ENCODE measurements around the gene SLC16A14.
A peak's percentile ranks its signal among the peaks of the same experiment; 100 is the strongest.

The SLC16A14 gene

DNA sequence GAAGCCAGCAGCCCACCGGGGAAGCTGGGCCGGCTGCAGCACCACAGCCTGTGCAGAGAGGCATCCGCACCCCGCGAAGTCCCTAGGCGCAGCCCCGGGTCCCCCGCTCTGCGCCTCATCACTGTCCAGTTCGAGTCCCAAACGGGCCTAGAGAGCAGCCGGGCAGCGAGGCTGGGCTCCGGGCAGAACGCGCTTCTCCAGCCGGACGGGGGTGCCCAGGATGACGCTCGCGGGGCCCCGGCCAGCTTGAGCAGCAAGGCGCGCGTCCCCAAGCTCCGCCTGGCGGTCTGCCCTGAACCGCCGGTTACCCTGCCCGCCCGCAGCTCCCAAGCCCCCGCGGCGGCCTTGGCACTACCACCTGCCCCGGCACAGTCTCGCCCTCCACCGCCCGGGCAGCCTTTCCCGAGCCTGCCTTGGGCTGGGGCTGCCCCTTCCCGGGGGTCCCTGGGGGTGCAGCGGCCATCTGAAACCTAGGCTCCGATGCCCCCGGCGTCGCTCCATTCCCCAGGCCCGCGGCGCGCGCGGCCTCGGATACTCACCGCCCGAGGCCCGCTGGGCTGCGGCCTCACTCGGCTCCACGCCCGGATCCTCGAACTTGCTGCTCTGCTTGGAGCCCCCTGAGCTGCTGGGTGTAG lies 591 bp downstream of the SLC16A14 start:
- TF ChIP-seq, protein P1, sequence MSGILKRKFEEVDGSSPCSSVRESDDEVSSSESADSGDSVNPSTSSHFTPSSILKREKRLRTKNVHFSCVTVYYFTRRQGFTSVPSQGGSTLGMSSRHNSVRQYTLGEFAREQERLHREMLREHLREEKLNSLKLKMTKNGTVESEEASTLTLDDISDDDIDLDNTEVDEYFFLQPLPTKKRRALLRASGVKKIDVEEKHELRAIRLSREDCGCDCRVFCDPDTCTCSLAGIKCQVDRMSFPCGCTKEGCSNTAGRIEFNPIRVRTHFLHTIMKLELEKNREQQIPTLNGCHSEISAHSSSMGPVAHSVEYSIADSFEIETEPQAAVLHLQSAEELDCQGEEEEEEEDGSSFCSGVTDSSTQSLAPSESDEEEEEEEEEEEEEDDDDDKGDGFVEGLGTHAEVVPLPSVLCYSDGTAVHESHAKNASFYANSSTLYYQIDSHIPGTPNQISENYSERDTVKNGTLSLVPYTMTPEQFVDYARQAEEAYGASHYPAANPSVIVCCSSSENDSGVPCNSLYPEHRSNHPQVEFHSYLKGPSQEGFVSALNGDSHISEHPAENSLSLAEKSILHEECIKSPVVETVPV (CRISPR knock-in tag; IDR thresholded peaks at IDR 0.05): no peak
- no peak for TF ChIP-seq ZNF8 (CRISPR knock-in tag; IDR thresholded peaks at IDR 0.05)
- TF ChIP-seq TOX (CRISPR knock-in tag; IDR thresholded peaks at IDR 0.05; ENCODE audit: borderline replicate concordance): no peak
- TF ChIP-seq ZNF70 (CRISPR knock-in tag; IDR thresholded peaks at IDR 0.05): no peak
- TF ChIP-seq ESRRG (CRISPR knock-in tag; IDR thresholded peaks at IDR 0.05): no peak
- TF ChIP-seq OSR1 (CRISPR knock-in tag; IDR thresholded peaks at IDR 0.05): no peak
- TF ChIP-seq, protein P2, sequence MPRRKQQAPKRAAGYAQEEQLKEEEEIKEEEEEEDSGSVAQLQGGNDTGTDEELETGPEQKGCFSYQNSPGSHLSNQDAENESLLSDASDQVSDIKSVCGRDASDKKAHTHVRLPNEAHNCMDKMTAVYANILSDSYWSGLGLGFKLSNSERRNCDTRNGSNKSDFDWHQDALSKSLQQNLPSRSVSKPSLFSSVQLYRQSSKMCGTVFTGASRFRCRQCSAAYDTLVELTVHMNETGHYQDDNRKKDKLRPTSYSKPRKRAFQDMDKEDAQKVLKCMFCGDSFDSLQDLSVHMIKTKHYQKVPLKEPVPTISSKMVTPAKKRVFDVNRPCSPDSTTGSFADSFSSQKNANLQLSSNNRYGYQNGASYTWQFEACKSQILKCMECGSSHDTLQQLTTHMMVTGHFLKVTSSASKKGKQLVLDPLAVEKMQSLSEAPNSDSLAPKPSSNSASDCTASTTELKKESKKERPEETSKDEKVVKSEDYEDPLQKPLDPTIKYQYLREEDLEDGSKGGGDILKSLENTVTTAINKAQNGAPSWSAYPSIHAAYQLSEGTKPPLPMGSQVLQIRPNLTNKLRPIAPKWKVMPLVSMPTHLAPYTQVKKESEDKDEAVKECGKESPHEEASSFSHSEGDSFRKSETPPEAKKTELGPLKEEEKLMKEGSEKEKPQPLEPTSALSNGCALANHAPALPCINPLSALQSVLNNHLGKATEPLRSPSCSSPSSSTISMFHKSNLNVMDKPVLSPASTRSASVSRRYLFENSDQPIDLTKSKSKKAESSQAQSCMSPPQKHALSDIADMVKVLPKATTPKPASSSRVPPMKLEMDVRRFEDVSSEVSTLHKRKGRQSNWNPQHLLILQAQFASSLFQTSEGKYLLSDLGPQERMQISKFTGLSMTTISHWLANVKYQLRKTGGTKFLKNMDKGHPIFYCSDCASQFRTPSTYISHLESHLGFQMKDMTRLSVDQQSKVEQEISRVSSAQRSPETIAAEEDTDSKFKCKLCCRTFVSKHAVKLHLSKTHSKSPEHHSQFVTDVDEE (CRISPR knock-in tag; IDR thresholded peaks at IDR 0.05): no peak
- TF ChIP-seq RARB (CRISPR knock-in tag; IDR thresholded peaks at IDR 0.05): no peak
- ATAC-seq: peak; percentile 73

DNA sequence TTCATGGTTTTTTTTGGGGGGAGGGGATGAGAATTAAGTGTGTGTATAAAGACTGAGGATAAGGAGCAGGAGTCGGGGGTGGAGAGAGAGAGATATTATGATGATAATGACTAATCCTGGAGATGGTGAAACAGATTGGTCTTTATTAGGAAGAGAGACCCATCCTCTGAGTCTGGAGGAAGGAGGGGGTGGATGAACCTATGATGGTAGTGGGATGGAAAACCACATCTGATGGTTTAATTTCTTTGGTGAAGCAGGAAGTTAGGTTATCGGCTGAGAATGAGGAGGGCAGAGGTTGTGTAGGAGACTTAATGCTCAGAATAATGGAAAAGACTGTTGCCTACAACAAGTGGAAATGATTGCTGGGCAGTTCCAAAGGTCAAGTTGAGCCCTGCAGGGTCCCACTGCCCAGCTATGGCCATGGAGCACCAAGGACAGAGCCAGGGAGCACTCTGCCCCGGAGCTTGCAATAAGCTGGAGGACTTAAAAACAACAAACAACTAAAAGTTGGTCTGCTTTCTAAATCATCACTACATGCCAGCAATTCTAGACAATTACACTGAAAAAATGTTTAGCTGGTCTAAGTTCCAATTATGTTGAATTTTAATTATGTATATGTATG lies 7.9 kb downstream of the SLC16A14 start:
- no peak for TF ChIP-seq GLIS3 (CRISPR knock-in tag; IDR thresholded peaks at IDR 0.05)
- no peak for TF ChIP-seq RARB (CRISPR knock-in tag; IDR thresholded peaks at IDR 0.05)
- no peak for TF ChIP-seq CSDC2 (CRISPR knock-in tag; IDR thresholded peaks at IDR 0.05)
- no peak for TF ChIP-seq OSR1 (CRISPR knock-in tag; IDR thresholded peaks at IDR 0.05)
- no peak for TF ChIP-seq ARNTL (CRISPR knock-in tag; IDR thresholded peaks at IDR 0.05; ENCODE audit: borderline replicate concordance, low read depth)
- TF ChIP-seq, protein P2 (CRISPR knock-in tag; IDR thresholded peaks at IDR 0.05): no peak
- TF ChIP-seq TOX (CRISPR knock-in tag; IDR thresholded peaks at IDR 0.05; ENCODE audit: borderline replicate concordance): no peak
- no peak for TF ChIP-seq ZFP3 (CRISPR knock-in tag; IDR thresholded peaks at IDR 0.05)
- TF ChIP-seq PPARA (CRISPR knock-in tag; IDR thresholded peaks at IDR 0.05; ENCODE audit: borderline replicate concordance): no peak
- TF ChIP-seq BACH2 (CRISPR knock-in tag; IDR thresholded peaks at IDR 0.05; ENCODE audit: borderline replicate concordance): no peak
- TF ChIP-seq, protein P3, sequence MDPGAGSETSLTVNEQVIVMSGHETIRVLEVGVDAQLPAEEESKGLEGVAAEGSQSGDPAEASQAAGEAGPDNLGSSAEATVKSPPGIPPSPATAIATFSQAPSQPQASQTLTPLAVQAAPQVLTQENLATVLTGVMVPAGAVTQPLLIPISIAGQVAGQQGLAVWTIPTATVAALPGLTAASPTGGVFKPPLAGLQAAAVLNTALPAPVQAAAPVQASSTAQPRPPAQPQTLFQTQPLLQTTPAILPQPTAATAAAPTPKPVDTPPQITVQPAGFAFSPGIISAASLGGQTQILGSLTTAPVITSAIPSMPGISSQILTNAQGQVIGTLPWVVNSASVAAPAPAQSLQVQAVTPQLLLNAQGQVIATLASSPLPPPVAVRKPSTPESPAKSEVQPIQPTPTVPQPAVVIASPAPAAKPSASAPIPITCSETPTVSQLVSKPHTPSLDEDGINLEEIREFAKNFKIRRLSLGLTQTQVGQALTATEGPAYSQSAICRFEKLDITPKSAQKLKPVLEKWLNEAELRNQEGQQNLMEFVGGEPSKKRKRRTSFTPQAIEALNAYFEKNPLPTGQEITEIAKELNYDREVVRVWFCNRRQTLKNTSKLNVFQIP (CRISPR knock-in tag; IDR thresholded peaks at IDR 0.05; ENCODE audit: borderline replicate concordance, low read depth): no peak
- TF ChIP-seq, protein P4, sequence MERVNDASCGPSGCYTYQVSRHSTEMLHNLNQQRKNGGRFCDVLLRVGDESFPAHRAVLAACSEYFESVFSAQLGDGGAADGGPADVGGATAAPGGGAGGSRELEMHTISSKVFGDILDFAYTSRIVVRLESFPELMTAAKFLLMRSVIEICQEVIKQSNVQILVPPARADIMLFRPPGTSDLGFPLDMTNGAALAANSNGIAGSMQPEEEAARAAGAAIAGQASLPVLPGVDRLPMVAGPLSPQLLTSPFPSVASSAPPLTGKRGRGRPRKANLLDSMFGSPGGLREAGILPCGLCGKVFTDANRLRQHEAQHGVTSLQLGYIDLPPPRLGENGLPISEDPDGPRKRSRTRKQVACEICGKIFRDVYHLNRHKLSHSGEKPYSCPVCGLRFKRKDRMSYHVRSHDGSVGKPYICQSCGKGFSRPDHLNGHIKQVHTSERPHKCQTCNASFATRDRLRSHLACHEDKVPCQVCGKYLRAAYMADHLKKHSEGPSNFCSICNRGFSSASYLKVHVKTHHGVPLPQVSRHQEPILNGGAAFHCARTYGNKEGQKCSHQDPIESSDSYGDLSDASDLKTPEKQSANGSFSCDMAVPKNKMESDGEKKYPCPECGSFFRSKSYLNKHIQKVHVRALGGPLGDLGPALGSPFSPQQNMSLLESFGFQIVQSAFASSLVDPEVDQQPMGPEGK (CRISPR knock-in tag; IDR thresholded peaks at IDR 0.05; ENCODE audit: borderline replicate concordance): no peak
- TF ChIP-seq SNAI2 (CRISPR knock-in tag; IDR thresholded peaks at IDR 0.05): no peak
- no peak for TF ChIP-seq ZC3H10 (CRISPR knock-in tag; IDR thresholded peaks at IDR 0.05)
- no peak for TF ChIP-seq ISL1 (CRISPR knock-in tag; IDR thresholded peaks at IDR 0.05)
- no peak for TF ChIP-seq ZNF565 (CRISPR knock-in tag; conservative IDR thresholded peaks at IDR 0.05; ENCODE audit: low read depth)
- TF ChIP-seq ZFP30 (CRISPR knock-in tag; IDR thresholded peaks at IDR 0.05): no peak
- no peak for TF ChIP-seq ZNF8 (CRISPR knock-in tag; IDR thresholded peaks at IDR 0.05)
- TF ChIP-seq, protein P5, sequence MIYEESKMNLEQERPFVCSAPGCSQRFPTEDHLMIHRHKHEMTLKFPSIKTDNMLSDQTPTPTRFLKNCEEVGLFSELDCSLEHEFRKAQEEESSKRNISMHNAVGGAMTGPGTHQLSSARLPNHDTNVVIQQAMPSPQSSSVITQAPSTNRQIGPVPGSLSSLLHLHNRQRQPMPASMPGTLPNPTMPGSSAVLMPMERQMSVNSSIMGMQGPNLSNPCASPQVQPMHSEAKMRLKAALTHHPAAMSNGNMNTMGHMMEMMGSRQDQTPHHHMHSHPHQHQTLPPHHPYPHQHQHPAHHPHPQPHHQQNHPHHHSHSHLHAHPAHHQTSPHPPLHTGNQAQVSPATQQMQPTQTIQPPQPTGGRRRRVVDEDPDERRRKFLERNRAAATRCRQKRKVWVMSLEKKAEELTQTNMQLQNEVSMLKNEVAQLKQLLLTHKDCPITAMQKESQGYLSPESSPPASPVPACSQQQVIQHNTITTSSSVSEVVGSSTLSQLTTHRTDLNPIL (CRISPR knock-in tag; IDR thresholded peaks at IDR 0.05; ENCODE audit: low read depth): no peak
- ATAC-seq: no peak
